GM18519 (cell line): ENCODE results near the gene LTBP4.
"Not testable (repeated sequence)": the region's sequence is repeated elsewhere in the genome, so short reads cannot be mapped to it uniquely, and the experiment has no call there.

ENCODE experiments used
- ATAC-seq: cut with Tn5 transposase; IDR thresholded peaks from one replicate; pipeline ENCODE4 v1.9.1; 2021; ENCODE audit warnings: mild to moderate bottlenecking, moderate library complexity; ENCODE audit not compliant: unreplicated experiment, low FRiP score

The LTBP4 gene

DNA sequence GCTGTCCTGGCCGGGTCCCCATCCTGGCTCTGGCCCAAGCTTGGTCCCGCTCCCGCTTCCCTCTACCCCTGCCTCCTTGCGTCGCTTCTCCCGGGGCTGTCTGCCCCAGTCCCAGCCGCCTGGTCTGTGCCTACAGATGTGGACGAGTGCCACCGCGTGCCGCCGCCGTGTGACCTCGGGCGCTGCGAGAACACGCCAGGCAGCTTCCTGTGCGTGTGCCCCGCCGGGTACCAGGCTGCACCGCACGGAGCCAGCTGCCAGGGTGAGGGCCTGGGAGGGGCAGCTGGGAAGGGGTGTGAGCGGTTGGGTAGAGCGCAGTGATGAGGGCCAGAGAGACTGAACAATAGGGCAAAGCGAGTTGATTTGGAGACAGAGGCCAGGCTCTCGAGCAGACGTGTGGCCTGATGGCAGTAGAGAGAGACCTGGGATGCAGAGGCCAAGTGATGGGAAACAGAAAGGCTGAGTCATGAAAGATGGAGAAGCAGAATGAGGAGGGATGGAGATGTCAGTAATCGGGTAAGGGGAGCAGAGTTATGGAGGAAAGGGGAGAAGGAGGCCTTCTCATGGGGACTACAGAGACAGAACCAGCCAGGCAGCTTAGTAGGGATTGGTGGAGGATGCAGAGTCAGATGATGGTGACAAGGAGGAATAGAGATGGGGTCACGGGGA, 9.4 kb downstream of the LTBP4 start:
- ATAC-seq = no peak

DNA sequence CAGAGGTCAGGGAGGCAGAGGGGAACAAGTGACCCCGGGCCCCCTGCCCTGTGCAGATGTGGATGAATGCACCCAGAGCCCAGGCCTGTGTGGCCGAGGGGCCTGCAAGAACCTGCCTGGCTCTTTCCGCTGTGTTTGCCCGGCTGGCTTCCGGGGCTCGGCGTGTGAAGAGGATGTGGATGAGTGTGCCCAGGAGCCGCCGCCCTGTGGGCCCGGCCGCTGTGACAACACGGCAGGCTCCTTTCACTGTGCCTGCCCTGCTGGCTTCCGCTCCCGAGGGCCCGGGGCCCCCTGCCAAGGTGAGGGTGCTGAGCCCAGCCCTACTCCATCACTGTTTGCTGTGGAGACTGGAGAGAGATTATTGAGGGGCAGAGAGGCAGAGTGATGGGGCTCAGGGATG, 9.9 kb downstream of the LTBP4 start:
- no peak for ATAC-seq

DNA sequence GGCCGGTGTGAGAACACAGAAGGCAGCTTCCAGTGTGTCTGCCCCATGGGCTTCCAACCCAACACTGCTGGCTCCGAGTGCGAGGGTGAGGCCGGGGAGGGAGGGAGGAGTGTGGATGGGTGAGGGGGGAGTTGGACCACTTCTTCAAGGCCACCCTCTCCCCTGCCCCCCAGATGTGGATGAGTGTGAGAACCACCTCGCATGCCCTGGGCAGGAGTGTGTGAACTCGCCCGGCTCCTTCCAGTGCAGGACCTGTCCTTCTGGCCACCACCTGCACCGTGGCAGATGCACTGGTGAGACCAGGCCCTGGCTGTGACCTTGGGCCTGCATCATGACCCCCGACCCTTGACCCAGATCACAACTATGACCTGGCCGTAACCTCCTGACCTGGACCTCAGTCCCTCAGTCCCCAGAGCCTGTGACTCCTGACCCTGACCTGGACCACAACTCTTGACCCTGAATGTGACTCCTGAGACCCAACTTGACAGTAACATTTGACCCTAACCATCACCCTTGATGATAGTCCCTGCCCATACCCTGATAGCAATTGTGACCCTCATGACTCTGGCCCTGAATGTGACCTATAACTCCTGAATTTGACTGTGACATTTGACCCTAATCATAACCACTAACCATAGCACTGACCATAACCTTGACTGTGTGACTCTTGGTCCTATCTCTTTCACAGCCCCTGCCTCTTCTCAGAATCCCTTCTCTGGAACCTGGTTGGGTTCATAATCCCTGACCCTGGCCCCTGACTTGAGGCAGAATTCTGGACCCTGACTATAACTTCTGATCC, 10.9 kb downstream of the LTBP4 start:
- ATAC-seq = no peak

DNA sequence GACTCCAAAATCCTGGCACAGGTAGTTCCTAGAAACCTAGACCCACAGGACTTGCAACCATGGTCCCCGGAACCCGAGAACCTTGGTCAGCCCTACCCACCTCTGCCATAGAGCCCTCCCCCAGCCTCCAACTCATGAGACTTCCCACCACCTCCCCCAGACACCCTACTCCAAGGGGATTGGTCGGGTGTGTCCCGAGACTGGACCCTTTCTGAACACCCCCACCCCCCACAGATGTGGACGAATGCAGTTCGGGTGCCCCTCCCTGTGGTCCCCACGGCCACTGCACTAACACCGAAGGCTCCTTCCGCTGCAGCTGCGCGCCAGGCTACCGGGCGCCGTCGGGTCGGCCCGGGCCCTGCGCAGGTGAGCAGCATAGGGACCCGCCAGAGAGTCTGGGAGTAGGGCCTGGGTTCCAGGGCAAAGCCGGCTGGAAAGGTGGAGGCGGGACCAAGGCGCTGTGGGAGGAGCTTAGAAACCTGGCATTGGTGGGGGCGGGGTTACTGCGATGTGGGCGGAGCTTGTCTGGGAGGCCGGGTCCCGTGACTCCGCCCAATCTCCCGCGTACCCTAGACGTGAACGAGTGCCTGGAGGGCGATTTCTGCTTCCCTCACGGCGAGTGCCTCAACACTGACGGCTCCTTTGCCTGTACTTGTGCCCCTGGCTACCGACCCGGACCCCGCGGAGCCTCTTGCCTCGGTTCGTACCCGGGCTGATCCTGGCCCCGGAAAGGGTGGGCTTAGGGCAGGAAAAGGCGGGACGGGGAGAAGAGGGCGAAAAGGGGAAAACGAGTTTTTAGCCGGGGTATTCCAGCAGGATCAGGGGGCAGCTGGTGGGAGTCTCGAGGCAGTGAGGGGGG, 11.9 kb downstream of the LTBP4 start:
- no peak for ATAC-seq

DNA sequence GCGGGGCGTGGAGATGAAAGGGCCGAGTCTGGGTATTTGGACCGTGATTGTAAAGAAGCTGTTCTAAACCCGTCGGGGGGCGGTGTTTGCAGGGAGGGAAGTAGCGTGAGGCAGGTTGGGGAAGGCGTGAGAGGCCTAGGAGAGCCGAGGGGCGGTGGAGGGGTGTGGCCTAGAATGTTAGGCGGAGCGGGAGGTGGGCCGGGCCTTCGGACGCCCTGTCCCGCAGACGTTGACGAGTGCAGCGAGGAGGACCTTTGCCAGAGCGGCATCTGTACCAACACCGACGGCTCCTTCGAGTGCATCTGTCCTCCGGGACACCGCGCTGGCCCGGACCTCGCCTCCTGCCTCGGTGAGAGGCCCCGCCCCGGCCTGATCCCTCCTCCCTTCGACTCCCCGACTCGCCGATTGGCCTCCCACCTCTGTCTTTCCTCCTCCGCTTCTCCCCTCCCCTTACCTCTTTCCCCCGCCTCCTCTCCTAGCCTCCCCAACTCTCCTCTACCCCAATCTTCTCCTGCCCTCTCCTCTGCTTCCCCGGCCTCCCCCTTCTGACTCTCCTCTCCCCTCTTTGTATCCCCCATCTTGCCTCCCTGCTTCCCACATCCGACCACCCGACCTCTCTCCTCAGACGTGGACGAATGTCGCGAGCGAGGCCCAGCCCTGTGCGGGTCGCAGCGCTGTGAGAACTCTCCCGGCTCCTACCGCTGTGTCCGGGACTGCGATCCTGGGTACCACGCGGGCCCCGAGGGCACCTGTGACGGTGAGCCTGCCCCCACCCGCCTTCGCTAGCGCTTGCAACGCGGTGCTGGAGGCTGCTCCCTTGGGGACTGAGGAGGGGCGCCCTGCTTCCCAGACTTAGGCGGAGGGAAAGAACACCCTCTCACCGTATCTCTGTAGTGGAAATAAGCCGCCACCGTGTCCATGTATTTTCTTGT, 12.8 kb downstream of the LTBP4 start:
- no peak for ATAC-seq

DNA sequence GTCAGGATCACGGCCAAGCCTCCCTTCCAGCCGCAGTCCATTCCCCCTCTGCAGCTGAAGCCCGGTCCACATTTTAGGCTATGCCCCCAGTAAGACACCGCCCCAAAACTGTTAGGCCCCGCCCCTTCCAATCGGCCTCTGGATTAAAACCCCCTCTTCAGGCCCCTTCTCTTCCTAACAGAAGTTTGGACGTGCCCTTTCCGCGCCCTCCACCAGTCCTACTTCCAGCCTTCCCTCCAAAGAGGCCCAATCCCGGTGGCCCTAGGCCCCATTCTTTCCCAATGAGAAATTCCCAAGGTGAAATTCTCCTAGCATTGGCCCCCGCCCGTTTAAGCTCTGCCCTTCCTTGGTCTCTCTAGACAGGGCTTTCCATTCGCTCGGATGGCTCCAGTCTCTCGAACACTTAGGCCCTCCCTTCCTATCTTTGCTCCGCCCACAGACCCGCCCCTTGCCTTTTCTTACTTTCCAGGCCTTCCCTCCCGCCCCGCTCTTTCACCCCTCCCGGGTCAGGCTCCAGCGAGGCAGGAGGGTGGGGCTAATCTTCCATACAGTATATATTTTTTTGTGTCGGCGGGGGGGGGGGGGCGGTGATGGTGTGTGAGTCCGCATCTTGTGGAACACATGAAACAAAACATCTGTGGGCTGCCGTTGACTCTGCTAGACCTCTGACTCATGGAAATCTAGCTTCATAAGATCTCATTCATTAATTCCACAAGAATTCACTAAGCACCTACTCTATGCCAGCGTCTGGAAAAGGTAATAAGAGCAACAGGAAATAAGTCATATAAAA, 13.6 kb downstream of the LTBP4 start:
- ATAC-seq = no peak

DNA sequence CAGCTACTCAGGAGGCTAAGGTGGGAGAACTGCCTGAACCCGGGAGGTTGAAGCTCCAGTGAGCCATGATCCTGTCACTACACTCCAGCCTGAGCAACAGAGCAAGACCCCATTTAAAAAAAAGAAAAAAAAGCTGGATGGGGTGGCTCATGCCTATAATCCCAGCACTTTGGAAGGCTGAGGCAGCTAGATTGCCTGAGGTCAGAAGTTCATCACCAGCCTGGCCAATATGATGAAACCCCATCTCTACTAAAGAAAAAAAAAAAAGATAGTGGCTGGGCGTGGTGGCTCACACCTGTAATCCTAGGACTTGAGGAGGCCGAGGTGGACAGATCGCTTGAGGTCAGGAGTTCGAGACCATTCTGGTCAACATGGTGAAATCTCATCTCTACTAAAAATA, 15.0 kb downstream of the LTBP4 start:
- no peak for ATAC-seq

DNA sequence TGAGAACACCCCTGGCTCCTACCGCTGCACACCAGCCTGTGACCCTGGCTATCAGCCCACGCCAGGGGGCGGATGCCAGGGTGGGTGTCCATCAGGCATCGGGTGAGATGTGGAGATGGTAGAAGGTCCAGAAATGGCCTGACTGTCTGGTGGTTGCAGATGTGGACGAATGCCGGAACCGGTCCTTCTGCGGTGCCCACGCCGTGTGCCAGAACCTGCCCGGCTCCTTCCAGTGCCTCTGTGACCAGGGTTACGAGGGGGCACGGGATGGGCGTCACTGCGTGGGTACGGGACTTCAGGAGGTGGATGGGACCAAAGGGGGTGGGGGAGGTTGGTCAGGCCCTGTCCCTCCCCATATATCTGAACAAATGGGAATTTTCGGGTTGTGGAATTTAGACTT, 15.8 kb downstream of the LTBP4 start:
- no peak for ATAC-seq

DNA sequence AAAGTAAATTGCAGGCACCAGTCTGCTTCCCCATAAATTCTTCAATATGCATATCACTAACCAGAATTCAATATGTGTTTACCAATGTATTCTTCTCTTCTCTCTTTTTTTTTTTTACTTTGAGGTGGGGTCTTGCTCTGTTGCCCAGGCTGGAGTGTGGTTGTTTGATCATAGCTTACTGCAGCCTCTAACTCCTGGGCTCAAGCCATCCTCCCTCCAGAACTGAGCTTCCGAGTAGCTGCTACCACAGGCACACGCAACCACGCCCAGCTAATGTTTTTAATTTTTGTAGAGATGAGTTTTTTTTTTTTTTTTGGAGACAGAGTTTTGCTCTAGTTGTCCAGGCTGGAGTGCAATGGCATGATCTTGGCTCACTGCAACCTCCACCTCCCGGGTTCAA, 16.8 kb downstream of the LTBP4 start:
- ATAC-seq = no peak

DNA sequence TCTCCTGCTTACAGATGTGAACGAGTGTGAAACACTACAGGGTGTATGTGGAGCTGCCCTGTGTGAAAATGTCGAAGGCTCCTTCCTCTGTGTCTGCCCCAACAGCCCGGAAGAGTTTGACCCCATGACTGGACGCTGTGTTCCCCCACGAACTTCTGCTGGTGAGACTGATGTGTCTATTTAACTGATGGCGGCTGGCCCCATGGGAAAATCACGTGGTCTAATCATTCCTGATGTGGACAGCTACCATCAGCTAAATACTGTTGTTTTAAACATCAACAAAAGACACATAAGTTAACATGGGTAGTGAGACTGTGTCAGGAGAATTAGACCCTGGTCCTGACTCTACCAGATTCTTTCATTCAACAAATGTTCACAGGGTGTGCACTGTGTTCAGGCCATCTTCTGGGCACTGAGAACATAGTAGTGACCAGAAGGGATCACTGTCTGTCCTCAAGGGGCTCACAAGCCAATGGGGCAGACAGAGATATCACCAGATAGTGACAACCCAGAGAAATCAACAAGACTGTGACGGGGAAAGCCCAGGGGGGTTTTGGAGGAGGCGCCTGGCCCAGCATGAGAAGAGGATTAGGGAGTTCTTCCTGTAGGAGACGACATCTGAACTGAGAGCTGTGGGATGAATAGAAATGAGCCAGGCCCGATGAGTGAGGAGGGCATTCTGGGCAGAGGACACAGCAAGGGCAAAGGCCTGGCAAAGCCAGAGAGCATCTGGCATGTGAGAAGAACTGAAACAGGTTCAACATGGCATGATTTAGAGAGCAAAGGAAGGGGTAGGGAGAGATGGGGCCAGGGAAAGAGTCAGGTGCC, 18.4 kb downstream of the LTBP4 start:
- no peak for ATAC-seq

DNA sequence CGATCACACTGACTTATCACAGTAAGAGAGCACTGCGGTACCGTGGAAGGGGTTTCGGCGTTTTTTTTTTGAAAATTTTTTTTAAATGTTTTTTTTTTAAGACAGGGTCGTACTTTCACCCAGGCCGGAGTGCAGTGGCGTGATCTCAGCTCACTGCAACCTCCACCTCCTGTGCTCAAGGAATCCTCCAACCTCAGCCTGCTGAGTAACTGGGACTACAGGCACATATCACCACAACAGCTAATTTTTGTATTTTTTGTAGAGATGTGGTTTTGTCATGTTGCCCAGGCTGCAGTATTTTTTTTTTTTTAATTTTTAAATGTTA, 19.0 kb downstream of the LTBP4 start:
- ATAC-seq = no peak

DNA sequence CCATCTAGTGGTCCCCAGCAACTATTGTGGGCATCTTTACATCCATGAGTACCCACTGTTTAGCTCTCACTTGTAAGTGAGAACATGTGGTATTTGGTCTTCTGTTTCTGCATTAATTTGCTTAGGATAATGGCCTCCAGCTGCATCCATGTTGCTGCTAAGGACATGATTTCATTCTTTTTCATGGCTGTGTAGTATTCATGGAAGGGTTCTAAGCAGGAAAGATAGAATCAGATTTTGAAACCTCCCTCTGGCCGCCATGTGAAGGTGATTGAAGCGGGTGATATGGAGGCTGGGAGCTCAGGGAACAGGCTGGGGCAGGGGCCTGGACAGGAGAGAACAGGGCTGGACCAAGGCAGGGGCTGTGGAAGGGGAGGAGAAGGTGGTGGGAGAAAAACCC, 20.1 kb downstream of the LTBP4 start:
- no peak for ATAC-seq

DNA sequence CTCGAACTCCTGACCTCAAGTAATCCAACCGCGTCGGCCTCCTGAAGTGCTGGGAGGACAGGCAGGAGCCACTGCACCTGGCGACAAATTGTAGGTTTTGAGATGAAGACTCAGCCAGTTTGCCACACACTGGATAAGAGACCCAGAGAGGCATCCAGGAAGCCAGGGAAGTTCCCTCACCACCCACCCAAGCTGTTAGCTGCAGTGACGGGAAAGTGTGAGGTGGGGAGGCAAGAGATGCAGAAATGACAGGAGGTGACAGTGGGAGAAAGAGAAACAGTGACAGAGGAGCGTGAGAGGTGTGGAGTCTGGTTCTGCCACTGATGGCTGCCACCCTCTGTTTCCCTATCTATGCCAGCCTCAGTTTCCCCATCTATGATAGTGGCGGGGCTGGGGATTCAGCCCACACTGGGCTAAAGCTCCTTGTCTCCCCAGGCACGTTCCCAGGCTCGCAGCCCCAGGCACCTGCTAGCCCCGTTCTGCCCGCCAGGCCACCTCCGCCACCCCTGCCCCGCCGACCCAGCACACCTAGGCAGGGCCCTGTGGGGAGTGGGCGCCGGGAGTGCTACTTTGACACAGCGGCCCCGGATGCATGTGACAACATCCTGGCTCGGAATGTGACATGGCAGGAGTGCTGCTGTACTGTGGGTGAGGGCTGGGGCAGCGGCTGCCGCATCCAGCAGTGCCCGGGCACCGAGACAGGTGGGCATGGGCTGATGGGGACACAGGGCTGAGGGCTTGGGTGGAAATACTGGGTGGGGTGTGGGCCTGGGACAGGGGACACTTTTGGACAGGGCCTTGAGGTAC, 21.0 kb downstream of the LTBP4 start:
- ATAC-seq = no peak

DNA sequence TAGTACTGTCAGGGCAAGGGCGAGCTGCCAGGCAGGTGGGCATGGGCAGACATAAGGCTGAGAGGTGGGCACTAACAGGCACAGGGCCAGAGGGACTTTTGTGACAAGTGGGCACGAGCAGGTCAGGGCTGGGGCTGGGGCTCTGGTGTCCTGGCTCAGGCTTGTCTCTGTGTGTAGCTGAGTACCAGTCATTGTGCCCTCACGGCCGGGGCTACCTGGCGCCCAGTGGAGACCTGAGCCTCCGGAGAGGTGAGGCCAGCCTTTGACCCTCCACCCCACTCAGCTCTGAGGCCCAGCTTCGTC, 21.6 kb downstream of the LTBP4 start:
- no peak for ATAC-seq

DNA sequence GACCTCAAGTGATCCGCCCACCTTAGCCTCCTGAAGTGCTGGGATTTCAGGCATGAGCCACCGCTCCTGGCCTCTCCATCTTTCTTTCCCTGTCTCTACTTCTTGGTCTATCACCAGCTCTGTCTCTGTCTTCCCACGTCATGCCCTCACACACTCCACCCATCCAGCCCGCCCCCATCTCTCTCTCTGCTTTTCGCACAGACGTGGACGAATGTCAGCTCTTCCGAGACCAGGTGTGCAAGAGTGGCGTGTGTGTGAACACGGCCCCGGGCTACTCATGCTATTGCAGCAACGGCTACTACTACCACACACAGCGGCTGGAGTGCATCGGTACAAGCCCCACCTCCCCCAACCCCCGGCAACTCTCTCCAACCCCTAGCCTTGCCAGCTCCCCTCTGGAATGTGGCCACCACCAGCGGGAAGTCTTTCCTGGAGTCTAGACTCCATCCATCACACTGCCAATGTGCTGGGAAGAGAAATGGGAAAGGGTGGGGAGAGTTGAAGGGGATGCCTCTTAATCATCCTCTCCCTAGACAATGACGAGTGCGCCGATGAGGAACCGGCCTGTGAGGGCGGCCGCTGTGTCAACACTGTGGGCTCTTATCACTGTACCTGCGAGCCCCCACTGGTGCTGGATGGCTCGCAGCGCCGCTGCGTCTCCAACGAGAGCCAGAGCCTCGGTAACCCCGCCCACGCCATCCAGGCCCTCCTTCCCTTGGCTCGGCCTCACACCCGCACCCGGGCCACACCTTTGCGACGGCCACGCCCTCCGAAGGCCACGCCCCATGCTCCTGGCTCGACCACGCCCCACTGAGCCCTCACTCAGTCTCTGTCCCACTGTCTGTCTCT, 22.5 kb downstream of the LTBP4 start:
- ATAC-seq = no peak

DNA sequence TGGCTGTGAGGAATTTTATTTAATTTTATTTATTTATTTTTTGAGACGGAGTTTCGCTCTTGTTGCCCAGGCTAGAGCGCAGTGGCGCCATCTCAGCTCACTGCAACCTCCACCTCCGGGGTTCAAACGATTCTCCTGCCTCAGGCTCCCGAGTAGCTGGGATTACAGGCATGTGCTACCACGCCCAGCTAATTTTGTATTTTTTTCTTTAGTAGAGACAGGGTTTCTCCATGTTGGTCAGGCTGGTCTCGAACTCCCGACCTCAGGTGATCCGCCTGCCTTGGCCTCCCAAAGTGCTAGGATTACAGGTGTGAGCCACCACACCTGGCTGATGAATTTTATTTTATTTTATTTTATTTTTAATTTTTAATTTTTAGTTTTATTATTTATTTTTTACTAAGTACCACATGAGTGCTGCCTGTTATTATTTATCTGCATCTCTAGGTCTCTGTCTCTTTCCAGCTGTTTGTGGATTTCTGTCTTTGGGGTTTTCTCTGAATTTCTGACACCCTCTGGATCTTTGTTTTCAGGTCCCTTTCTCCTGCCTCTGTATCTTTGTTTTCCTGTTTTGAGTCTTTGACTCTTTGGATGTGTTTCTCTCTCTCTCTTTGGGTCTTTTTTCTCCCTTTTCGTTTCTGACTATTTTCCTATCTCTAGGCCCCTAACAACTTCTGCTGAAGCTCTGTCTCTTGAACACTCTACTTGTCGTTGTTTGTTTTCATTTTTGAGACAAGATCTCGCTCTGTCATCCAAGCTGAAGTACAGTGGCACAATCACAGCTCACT, 23.4 kb downstream of the LTBP4 start:
- not testable (repeated sequence) for ATAC-seq
